ENCODE data around the gene OXGR1. TPM values are rescaled to one million over a fixed set of nuclear protein-coding genes. Genes with fewer than 3 reads are reported as not detected.

Gene OXGR1
- total RNA-seq, 1 experiment from 2014 or later: not detected

GRCh38 chr13:96947343-96947910 lies 46.8 kb downstream of the OXGR1 start:
- no peak overlapping the region for H3K27ac ChIP-seq (ENCODE audit: insufficient read length, low read depth, low read length)
- WGBS (ENCODE audit: extremely low coverage, insufficient read length, low lambda C conversion rate): no CpG with 5 or more reads among the region's 27 CpGs
- H3K56ac ChIP-seq (ENCODE audit: insufficient read length, low read depth, low read length): no peak overlapping the region
- Mint-ChIP-seq H3K27me3 (ENCODE audit: low read depth) (no peaks in the 10 kb centered on the region; the same call in 1 of the 2 replicates), H3K27ac (no peak overlapping the region), H3K36me3 (ENCODE audit: insufficient read depth in 1 of 3, low read depth in 3 of 3) (no peaks in the 10 kb centered on the region; a peak in 1 of 7 replicates), H3K4me1 (peaks cover 6 to 10% of the 10 kb centered on the region in 2 experiments), H3K4me3 (no peak overlapping the region), H3K9me3 (peaks cover 2 to 3% of the 10 kb centered on the region in 2 experiments; a peak in 2 of 5 replicates)
- no peaks in the 10 kb centered on the region for H3K23me2 ChIP-seq (ENCODE audit: insufficient read length, low read depth, low read length, poor library complexity, severe bottlenecking)
- H3T11ph ChIP-seq (ENCODE audit: low read length): no peak overlapping the region
- no peak overlapping the region for H3K23ac ChIP-seq (ENCODE audit: insufficient read length, low read depth, low read length)
- TF ChIP-seq, protein P1, sequence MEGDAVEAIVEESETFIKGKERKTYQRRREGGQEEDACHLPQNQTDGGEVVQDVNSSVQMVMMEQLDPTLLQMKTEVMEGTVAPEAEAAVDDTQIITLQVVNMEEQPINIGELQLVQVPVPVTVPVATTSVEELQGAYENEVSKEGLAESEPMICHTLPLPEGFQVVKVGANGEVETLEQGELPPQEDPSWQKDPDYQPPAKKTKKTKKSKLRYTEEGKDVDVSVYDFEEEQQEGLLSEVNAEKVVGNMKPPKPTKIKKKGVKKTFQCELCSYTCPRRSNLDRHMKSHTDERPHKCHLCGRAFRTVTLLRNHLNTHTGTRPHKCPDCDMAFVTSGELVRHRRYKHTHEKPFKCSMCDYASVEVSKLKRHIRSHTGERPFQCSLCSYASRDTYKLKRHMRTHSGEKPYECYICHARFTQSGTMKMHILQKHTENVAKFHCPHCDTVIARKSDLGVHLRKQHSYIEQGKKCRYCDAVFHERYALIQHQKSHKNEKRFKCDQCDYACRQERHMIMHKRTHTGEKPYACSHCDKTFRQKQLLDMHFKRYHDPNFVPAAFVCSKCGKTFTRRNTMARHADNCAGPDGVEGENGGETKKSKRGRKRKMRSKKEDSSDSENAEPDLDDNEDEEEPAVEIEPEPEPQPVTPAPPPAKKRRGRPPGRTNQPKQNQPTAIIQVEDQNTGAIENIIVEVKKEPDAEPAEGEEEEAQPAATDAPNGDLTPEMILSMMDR (conservative IDR thresholded peaks at IDR 0.05): no peak
- H3K79me1 ChIP-seq (ENCODE audit: insufficient read depth, low read depth, low read length, poor library complexity, severe bottlenecking): no peaks in the 10 kb centered on the region
- no peak overlapping the region for H3K4me2 ChIP-seq (ENCODE audit: insufficient read depth, insufficient read length, low read length)
- no peak overlapping the region for H2BK20ac ChIP-seq (ENCODE audit: low read depth, low read length, poor library complexity, severe bottlenecking)
- no peak overlapping the region for H3K4ac ChIP-seq (ENCODE audit: low read depth, low read length)
- no peaks in the 10 kb centered on the region; the same call in 1 of the 2 replicates for H3K4me1 ChIP-seq (ENCODE audit: insufficient read depth, low read length)
- H2AK5ac ChIP-seq (ENCODE audit: insufficient read length, low read length): no peak overlapping the region
- H4K20me1 ChIP-seq (ENCODE audit: control insufficient read depth, insufficient read depth, insufficient read length): no peaks in the 10 kb centered on the region
- no peak overlapping the region for H2BK15ac ChIP-seq (ENCODE audit: low read depth, low read length)
- no peak overlapping the region for H4K8ac ChIP-seq (replicated peaks; ENCODE audit: insufficient read length, low read depth, low read length)
- no peak for DNase-seq
- no peak overlapping the region for H3K9ac ChIP-seq (ENCODE audit: extremely low read depth, insufficient read length, low read length)
- no peak overlapping the region for H4K91ac ChIP-seq (ENCODE audit: insufficient read length, low read depth, low read length)
- no peak overlapping the region for H3K14ac ChIP-seq (ENCODE audit: insufficient read depth, low read length)
- H4K5ac ChIP-seq (ENCODE audit: insufficient read length, low read depth, low read length): no peak overlapping the region
- no peak overlapping the region for H3K18ac ChIP-seq (ENCODE audit: insufficient read length, low read depth, low read length)
- no peak overlapping the region for H2AFZ ChIP-seq (ENCODE audit: low read length)
- H3K27me3 ChIP-seq (ENCODE audit: insufficient read depth, low read length): no peaks in the 10 kb centered on the region
- H2BK5ac ChIP-seq (ENCODE audit: insufficient read length, low read length): no peak overlapping the region
- no peaks in the 10 kb centered on the region for H3K79me2 ChIP-seq (ENCODE audit: insufficient read depth, low read length)
- no peak overlapping the region for H2BK12ac ChIP-seq (ENCODE audit: insufficient read length, low read depth, low read length)
- no peaks in the 10 kb centered on the region for H3K9me3 ChIP-seq (ENCODE audit: control insufficient read depth, low read depth, low read length)
- H2BK120ac ChIP-seq (ENCODE audit: low read depth, low read length, poor library complexity, severe bottlenecking): no peak overlapping the region

All from H9 (cell line).